Measurements from ENCODE around the gene CEBPZ. TPM values are rescaled to one million over a fixed set of nuclear protein-coding genes. Genes with fewer than 3 reads are reported as not detected.

Gene CEBPZ, protein sequence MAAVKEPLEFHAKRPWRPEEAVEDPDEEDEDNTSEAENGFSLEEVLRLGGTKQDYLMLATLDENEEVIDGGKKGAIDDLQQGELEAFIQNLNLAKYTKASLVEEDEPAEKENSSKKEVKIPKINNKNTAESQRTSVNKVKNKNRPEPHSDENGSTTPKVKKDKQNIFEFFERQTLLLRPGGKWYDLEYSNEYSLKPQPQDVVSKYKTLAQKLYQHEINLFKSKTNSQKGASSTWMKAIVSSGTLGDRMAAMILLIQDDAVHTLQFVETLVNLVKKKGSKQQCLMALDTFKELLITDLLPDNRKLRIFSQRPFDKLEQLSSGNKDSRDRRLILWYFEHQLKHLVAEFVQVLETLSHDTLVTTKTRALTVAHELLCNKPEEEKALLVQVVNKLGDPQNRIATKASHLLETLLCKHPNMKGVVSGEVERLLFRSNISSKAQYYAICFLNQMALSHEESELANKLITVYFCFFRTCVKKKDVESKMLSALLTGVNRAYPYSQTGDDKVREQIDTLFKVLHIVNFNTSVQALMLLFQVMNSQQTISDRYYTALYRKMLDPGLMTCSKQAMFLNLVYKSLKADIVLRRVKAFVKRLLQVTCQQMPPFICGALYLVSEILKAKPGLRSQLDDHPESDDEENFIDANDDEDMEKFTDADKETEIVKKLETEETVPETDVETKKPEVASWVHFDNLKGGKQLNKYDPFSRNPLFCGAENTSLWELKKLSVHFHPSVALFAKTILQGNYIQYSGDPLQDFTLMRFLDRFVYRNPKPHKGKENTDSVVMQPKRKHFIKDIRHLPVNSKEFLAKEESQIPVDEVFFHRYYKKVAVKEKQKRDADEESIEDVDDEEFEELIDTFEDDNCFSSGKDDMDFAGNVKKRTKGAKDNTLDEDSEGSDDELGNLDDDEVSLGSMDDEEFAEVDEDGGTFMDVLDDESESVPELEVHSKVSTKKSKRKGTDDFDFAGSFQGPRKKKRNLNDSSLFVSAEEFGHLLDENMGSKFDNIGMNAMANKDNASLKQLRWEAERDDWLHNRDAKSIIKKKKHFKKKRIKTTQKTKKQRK
- total RNA-seq (10 to 100 TPM; 39.8 to 72.2 TPM), total RNA-seq (110 to 197 reads per million in 2 donors)

DNA sequence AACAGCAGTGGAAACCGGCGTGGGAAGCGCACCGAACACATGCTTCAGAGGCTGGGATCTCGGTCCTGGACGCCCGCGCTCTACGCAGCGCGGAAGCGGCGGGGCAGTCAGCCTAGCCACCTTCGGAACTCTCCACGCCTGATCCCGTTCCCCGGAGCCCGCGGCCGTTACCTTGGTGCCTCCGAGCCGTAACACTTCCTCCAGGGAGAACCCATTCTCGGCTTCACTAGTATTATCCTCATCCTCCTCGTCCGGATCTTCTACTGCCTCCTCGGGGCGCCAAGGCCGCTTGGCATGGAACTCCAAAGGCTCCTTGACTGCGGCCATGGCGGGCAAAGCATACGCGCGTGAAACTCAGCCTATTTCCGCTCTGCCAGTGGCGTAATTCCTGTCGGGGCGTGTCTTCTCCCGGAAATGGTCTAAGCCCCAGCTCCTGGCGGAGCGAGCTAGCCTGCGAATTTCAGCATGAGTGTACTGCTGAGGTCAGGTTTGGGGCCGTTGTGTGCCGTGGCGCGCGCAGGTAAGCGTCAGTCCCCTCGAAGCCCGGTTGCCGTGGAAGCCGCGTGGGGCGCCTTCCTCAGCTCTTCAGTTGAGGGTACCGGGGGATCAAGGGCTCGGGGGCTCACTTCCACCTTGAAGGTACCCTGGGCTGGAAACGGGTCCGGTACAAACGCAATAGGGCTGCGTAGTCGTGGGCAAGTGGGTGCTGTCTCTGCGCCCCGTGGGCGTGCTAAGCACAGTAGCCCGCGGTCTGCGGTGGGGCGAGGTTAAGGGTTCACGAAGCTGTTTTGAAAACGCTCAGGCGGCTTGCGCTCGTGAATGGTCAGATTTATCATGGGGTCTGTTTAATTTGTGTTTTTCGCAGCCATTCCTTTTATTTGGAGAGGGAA is at the start of gene CEBPZ, which contains the start of gene NDUFAF7:
TSS of gene CEBPZ (minus strand) at position 356 of the 890 bp plus-strand sequence. CDS start at position 327, 29 bp downstream.
TSS of gene NDUFAF7 (plus strand) at position 418 of the 890 bp plus-strand sequence. CDS start at position 466, 48 bp downstream.
- no peak within 1 kb of the TSS for H3K4me3 Mint-ChIP-seq
- no peaks in the 10 kb centered on the region for H3K9me3 ChIP-seq (ENCODE audit: control insufficient read depth, low read length, poor library complexity, severe bottlenecking)
- no peaks in the 10 kb centered on the region for H3K27me3 Mint-ChIP-seq
- H3K36me3 Mint-ChIP-seq (ENCODE audit: low read depth), result peaks cover 11% of the 10 kb centered on the region
- DNase-seq (peak; percentile 70 to 77 (median 74)), ATAC-seq (peak; percentile 91)
- H3K4me1 Mint-ChIP-seq, result peaks cover 20% of the 10 kb centered on the region
- no peak within 1 kb of the TSS for H3K27ac Mint-ChIP-seq

DNA sequence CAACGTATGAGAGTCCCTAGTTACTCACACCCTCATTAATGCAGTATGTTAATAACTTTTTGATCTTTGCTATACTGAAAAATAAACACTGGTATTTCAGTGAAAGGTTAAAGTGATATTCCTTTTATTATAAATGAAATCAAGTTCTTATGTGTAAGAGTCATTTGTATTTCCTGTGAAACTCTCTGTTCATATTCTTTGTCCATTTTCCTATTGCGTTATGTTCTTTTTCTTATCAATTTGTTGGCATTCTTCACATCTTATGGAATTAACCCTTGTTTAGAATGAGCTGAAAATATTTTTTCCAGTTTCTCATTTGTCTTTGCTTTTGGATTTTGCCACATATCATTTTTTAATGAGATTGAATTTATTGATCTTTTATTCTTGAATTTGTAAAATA is 44.9 kb upstream of the CEBPZ start:
- Mint-ChIP-seq H3K4me3 (no peak overlapping the region), H3K4me1 (peaks cover 4% of the 10 kb centered on the region), H3K27ac (no peak overlapping the region), H3K36me3 (ENCODE audit: low read depth) (no peaks in the 10 kb centered on the region), H3K27me3 (no peaks in the 10 kb centered on the region)
- ATAC-seq, result no peak
- H3K9me3 ChIP-seq (ENCODE audit: control insufficient read depth, low read length, poor library complexity, severe bottlenecking), result no peaks in the 10 kb centered on the region
- DNase-seq, result no peak

DNA sequence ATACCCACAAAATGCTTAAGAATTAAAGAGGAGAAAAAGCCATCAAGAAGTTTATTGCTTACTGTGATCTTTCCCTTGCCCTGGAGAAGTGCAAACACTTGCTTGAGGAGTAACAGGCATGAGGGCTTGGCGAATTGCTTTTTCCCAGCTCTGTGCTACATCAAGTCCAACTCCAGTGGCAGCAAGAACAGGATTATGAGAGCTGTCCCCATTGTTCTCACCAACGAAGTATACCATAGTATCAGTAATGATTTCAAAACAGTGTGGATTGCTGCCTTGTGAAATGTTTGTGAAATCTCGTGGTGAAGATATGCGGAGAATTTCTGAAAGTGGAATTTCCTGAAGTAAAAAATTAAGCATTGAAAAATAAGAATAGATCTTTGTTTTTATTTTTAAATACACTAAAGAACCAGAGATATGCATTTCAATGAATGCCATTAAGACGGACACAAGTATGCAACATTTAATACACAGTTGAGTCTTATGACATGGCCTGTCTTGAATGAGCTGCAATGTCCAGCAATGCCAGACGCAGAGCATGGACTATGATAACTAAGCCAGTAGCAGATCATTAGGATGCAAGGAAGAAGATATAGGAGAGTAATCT is 43.1 kb upstream of the CEBPZ start:
- Mint-ChIP-seq H3K27me3 (no peaks in the 10 kb centered on the region), H3K36me3 (ENCODE audit: low read depth) (no peaks in the 10 kb centered on the region), H3K4me3 (no peak overlapping the region), H3K4me1 (peaks cover 4% of the 10 kb centered on the region), H3K27ac (no peak overlapping the region)
- ATAC-seq (no peak), DNase-seq (no peak)
- H3K9me3 ChIP-seq (ENCODE audit: control insufficient read depth, low read length, poor library complexity, severe bottlenecking), result no peaks in the 10 kb centered on the region

DNA sequence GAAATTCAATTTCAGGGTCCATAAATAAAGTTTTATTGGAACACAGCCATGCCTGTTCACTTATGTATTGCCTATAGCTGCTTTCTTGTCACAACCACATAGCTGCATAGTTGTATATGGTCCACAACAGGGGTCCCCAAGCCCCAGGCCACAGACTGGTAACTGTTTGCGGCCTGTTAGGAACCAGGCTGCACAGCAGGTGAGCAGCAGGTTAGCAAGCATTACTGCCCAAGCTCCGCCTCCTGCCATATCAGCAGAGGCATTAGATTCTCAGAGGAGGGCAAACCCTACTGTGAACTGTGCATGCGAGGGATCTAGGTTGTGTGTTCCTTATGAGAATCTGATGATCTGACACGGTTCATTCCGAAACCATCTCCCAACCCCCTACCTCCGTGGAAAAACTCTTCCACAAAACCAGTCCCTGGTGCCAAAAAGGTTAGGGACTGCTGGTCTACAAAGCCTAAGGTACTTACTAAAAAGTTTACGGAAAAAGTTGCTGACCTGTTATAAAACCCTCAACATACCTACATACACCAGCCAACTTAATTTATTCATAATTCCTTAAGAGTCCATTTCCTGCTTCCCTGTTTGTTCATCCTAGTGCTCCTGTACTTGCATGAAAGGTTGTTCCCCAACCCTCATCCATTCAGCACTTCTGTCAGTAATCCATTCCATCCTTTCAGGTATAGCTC is 40.1 kb upstream of the CEBPZ start:
- peaks cover 10% of the 10 kb centered on the region for H3K4me1 Mint-ChIP-seq
- no peaks in the 10 kb centered on the region for H3K9me3 ChIP-seq (ENCODE audit: control insufficient read depth, low read length, poor library complexity, severe bottlenecking)
- H3K36me3 Mint-ChIP-seq (ENCODE audit: low read depth), result peaks cover 5% of the 10 kb centered on the region
- DNase-seq (no peak), ATAC-seq (no peak)
- H3K27me3 Mint-ChIP-seq, result no peaks in the 10 kb centered on the region
- H3K27ac Mint-ChIP-seq, result peak overlapping the region; percentile 8
- no peak overlapping the region for H3K4me3 Mint-ChIP-seq

DNA sequence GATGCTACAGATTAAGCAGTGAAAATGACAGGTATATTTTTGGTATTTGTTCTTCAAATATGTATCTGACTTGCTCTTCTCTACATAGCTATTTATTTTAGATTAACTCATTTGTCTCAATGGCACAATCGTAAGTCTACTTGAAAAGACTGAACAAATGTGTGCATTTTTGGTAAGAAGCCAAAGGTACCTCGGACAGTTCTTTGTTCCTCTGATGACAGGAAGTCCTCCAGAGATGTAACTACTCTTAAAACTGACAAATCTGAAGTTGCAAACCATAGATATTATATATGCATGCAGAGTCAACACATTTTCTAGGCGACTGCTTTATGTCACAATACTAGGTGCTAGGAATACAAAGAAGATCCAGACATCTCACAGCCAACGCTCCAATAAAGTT is 36.7 kb upstream of the CEBPZ start:
- no peaks in the 10 kb centered on the region for H3K9me3 ChIP-seq (ENCODE audit: control insufficient read depth, low read length, poor library complexity, severe bottlenecking)
- Mint-ChIP-seq H3K27me3 (no peaks in the 10 kb centered on the region), H3K36me3 (ENCODE audit: low read depth) (peaks cover 8% of the 10 kb centered on the region), H3K4me1 (peaks cover 15% of the 10 kb centered on the region), H3K27ac (no peak overlapping the region), H3K4me3 (no peak overlapping the region)
- no peak for DNase-seq
- no peak for ATAC-seq

DNA sequence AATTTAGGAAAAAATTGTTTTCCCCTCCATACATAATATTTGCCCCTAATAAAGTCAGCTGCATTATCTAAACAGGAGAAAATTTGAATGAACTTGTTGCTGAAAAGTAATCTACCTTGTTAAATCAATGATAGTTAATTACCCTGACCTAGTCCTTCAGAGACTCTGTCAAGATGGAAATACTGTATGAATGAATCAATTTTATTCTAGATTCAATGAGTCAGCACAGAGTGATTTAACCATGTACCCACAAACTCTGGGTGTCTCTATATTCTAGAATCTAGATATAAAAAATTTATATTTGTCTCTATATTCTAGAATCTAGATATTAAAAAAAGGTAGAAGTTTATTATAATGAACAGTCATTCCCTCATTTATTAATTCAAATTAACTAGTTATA is 36.3 kb upstream of the CEBPZ start:
- Mint-ChIP-seq H3K4me3 (no peak overlapping the region), H3K4me1 (peaks cover 15% of the 10 kb centered on the region), H3K36me3 (ENCODE audit: low read depth) (peaks cover 8% of the 10 kb centered on the region), H3K27ac (no peak overlapping the region), H3K27me3 (no peaks in the 10 kb centered on the region)
- H3K9me3 ChIP-seq (ENCODE audit: control insufficient read depth, low read length, poor library complexity, severe bottlenecking), result no peaks in the 10 kb centered on the region
- ATAC-seq, result no peak
- no peak for DNase-seq

DNA sequence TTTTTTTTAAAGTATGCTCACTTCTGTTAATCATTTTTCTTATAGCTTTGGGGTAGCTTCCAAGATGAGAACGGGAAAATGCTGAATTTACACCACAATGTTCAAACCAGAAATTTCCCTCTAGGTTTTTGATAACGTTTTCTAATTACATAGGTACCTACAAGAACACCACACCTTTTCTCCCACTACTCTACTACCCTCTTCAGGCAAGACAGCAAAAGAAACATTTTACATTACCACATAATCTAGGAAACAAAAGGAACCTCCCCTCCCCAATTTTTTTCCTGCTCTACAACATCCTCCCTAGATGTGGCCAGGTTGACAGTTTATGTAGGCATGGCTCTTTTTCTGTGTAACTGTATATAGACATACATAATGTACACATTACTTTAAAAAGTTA is 32.4 kb upstream of the CEBPZ start:
- peak overlapping the region; percentile 57 for H3K27ac Mint-ChIP-seq
- ATAC-seq, result no peak
- H3K9me3 ChIP-seq (ENCODE audit: control insufficient read depth, low read length, poor library complexity, severe bottlenecking), result no peaks in the 10 kb centered on the region
- H3K4me3 Mint-ChIP-seq, result no peak overlapping the region
- DNase-seq, result no peak
- H3K4me1 Mint-ChIP-seq, result peaks cover 15% of the 10 kb centered on the region
- H3K36me3 Mint-ChIP-seq (ENCODE audit: low read depth), result peaks cover 8% of the 10 kb centered on the region
- no peaks in the 10 kb centered on the region for H3K27me3 Mint-ChIP-seq

DNA sequence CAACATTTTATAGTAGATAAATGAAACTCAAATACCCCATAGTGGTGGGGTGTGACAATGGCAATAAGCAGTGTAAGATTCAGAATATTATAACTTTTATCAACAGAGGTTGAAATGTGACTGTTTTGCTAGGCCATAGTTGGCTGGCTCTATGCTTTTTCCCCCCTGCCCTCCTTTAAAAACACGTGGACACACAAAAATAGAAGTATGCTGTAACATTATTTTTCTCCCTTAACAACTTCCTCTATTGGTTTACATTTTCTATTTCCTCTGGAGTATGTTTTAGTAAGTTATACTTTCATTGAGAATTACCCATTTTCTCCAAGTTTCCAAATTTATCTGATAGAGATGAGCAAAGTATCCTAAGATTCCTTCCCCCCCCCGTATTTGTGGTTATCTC is 31.1 kb upstream of the CEBPZ start:
- no peak overlapping the region for H3K4me3 Mint-ChIP-seq
- H3K27ac Mint-ChIP-seq, result peak overlapping the region; percentile 19
- H3K36me3 Mint-ChIP-seq (ENCODE audit: low read depth), result peaks cover 3% of the 10 kb centered on the region

DNA sequence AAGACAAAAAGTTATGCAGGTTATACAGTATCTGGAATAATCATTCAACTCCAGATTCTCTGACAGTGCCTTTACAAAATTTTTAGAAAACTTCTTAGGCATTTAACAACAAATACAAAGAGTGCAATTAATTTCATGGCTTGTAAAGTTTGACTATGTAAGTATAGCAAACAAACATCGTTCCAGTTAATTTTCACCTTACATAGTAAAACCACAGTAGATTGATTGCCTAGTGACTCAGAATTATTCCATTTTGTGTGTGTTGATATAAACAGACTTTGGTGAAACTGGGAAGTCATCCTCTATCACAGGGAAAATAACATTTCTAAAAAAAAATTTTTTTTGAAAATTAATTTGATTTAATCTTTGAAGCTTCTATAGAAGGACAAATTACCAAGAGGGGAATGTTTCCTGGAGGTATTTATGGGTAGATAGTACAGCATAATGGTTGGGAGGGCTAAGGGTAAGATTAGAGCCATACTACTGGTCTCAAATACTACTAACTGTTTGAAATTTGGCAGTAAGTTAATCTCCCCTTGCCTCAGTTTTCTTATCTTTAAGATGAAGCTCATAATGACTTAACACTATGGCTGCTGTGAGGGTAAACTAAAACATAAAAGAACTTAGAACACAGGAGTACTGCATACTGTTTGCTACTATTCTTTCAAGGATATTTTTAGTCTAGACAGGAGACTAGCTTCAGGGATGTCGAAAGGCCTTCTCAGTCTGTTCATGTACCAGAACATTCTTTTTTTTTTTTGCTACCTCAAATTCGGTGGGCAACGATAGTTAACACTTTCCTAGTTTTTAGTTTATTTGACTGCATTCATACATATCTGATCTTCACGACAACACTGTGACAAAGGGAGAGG is 19.7 kb upstream of the CEBPZ start:
- Mint-ChIP-seq H3K36me3 (ENCODE audit: low read depth) (peaks cover 13% of the 10 kb centered on the region), H3K4me3 (no peak overlapping the region), H3K27me3 (no peaks in the 10 kb centered on the region), H3K4me1 (peaks cover 2% of the 10 kb centered on the region), H3K27ac (no peak overlapping the region)
- H3K9me3 ChIP-seq (ENCODE audit: control insufficient read depth, low read length, poor library complexity, severe bottlenecking), result no peaks in the 10 kb centered on the region
- ATAC-seq (no peak), DNase-seq (no peak)

More for the DNA sequence above, 31.1 kb upstream of the CEBPZ start:
- Mint-ChIP-seq H3K4me1 (peaks cover 8% of the 10 kb centered on the region), H3K27me3 (no peaks in the 10 kb centered on the region)
- ATAC-seq (no peak), DNase-seq (no peak)
- H3K9me3 ChIP-seq (ENCODE audit: control insufficient read depth, low read length, poor library complexity, severe bottlenecking), result no peaks in the 10 kb centered on the region

DNA sequence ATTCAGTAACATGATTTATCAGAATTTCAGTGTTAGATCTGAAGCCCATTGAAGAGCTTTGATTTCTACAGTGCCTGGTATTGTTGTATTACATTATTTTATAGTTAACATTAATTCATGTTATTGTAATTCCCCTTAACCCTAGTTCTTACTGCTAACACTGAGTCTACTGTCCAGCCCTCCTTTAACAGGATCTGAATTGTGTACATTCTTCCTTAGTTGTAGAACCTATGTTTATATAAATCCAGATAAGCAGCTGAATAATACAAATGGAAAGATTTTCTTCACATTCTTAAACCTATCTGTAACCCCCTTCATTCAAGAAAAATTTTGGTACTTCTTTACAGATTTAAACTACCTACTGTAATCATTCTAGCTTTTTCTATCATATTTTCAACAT is 14.8 kb upstream of the CEBPZ start:
- Mint-ChIP-seq H3K4me1 (peaks cover 11% of the 10 kb centered on the region), H3K27me3 (no peaks in the 10 kb centered on the region), H3K27ac (no peak overlapping the region), H3K36me3 (ENCODE audit: low read depth) (peaks cover 13% of the 10 kb centered on the region), H3K4me3 (no peak overlapping the region)
- ATAC-seq, result no peak
- no peaks in the 10 kb centered on the region for H3K9me3 ChIP-seq (ENCODE audit: control insufficient read depth, low read length, poor library complexity, severe bottlenecking)
- DNase-seq, result no peak

DNA sequence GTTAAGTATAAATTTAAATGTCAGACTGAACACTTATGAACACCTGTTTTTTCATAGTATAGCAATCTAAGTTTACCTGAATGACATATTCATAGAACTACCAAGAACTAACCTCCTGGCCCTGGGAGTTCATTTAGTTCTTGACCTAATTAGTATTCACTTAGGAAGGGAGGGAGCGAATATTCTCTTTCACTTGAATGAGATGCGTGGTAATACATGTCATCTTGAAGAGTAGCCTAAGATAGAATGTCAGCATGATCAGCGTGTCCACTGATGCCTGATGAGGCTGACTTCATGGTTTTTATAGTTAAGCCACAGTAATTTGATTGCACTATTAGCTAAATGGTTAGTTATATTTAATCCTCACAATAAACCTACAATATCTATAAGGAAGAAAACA is 13.4 kb upstream of the CEBPZ start:
- Mint-ChIP-seq H3K4me3 (no peak overlapping the region), H3K36me3 (ENCODE audit: low read depth) (peaks cover 13% of the 10 kb centered on the region), H3K4me1 (peaks cover 11% of the 10 kb centered on the region), H3K27me3 (no peaks in the 10 kb centered on the region), H3K27ac (peak overlapping the region; percentile 85)
- no peaks in the 10 kb centered on the region for H3K9me3 ChIP-seq (ENCODE audit: control insufficient read depth, low read length, poor library complexity, severe bottlenecking)
- ATAC-seq (no peak), DNase-seq (no peak)

All from T-helper 17 cell (primary cell).